HG03159 (cell line): ENCODE data around the gene CD44.

Source experiments
- ATAC-seq: cut with Tn5 transposase; IDR thresholded peaks from one replicate; pipeline ENCODE4 v1.9.1; 2021; ENCODE audit warnings: mild to moderate bottlenecking, moderate library complexity; ENCODE audit not compliant: unreplicated experiment

CD44 gene

DNA sequence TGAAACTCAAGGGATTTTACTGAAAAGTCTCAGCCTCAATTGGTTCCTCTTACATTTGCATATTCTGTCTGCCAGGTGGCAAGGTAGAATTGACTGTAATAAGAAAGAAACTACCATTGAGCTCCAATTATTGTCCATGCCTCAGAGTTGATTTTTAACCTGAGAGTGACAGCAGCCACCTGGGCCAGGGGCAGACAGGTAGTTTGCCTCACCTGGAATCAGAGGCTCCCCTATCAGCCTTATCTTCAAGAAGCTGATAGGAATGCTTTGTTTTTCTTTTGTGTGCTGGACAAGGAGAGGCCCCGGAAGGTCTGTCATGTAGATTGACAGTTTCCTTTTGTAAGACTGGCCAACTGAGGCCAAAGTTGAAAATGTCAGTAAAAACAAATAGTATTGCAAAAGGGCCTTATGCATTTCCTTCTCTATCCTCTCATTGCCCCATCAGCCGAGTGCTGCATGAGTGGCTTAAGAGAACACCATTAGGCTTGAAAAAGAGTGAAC is 34.1 kb downstream of the CD44 start:
- ATAC-seq: peak; percentile 57

DNA sequence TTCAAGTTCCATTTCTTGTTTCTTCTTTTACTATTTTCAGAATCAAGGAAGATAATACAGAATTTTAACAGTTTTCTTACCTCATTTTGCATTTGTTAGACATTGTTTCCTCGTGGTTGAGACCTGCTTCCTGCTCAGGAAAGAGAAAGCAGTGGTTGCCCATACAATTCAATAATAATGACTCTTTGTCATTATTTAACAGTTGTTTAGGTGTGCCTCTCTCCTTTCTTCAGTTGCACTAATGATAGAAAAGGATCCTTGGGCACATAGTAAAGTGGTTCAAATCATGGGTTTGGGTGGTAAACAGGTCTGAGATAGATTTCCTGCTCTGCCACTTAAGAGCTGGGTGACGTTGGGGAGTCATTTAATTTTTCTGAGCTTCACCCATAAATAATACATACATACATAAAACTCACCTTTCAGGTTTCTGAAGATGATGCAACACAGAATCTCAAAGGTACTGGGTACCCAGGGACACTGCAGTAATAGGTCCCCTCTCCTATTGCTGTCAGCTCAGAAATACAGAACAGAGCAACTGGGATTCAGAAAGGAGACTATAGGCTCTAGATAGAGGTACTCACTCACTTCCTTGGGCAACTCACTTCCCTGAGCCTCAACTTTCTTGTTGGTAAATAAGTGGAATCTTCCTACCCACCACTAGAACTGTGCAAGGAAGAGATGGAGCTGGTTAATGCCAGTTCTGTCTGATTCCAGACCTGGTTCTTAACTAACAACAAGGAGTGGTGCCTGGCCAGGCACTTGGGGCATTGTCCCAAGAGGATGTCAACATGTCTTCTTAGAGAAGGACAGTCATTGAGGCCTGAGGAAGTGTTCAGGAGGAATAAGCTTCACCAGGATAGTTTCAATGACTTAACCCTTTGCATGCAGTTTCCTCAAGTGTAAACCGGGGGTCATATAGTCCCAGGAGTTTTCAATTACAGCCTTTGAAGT is 34.9 kb downstream of the CD44 start:
- ATAC-seq: no peak

DNA sequence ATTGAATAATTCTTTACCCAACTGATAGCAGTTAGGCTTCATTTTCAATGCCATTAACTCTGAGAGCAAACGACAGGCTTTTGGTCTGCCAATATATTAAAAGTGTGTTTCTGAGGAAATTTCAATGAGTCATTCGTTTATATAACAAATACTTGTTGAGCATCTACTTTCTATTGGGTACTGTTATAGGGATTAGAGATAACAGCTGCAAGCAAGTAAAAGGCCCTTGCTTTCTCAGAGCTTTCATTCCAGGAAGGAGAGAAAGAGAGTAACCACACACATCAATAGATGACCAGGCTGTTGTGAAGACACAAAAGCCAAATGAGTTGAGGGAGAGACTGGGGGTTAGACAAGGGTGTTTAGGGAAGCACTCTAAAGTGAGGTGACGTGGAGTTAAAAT is 35.7 kb downstream of the CD44 start:
- no peak for ATAC-seq

DNA sequence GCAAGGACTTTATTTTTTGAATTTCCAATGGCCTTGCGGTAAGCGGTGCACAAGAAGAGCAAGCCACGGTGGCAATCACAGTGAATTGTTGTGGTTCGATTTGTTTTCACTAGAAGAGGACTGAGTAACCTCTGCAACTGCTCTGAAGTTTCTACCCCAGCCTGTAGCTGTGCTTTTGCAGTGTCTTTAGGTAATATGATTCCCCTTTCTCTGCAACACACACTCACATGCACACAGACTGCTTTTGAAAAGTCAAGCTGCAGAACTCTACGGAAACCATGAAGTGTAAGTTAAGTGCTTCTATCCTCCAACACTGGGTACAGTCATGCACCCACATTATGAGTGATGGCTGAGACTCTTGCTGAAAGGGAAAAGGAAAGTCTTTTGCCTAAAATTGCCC is 38.4 kb downstream of the CD44 start:
- ATAC-seq: no peak

DNA sequence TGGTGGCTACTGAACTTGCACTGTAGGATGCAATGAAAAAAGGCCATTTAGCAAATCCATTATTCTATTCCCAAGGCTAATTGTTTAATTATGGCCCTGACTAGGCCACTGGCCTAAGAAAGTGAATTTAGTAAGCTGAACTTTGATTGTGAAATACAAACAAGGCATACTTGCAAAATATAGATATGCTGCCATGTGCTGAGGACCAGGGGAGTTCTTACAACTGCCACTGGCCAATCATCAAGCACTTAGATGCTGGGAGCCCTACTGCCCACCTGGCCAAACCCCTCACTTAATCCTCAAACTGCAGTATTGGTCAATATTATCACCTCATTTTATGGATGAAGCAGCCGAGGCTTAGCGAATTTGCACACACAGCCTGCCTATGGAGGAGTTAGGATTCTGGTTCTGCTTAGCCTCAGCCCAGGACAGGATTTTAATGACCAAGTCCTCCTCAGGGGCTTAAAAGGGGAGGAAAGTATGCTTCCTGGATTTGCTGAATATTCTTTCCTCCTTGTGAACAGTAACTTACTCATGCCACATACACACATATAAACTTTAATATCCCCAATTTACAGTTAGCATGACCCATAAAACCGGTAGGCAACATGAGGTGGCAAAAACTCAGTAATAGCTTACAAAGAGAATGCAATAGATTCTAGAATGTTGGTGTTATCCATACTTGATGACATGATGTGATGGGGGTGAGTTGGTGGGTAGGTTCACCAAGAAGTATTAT is 39.3 kb downstream of the CD44 start:
- ATAC-seq: no peak

DNA sequence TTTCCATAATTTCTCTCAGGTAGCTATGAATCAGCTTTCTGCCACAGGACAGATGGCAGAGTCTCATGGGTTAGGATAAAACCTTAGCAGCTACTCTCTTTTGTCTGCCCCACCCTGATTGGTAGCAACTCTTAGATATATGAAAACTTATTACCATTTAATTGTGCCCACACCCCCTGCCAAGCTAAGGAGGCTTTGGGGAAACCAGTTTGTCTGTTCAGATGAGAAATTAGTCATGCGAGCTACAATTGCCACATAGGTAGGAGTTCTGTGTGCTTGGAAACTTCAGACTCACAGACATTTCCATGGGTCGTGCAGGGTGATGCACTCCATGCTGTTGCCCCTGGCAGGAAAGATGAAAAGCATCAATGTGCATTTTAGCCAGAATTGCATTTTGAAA is 39.9 kb downstream of the CD44 start:
- ATAC-seq: no peak

DNA sequence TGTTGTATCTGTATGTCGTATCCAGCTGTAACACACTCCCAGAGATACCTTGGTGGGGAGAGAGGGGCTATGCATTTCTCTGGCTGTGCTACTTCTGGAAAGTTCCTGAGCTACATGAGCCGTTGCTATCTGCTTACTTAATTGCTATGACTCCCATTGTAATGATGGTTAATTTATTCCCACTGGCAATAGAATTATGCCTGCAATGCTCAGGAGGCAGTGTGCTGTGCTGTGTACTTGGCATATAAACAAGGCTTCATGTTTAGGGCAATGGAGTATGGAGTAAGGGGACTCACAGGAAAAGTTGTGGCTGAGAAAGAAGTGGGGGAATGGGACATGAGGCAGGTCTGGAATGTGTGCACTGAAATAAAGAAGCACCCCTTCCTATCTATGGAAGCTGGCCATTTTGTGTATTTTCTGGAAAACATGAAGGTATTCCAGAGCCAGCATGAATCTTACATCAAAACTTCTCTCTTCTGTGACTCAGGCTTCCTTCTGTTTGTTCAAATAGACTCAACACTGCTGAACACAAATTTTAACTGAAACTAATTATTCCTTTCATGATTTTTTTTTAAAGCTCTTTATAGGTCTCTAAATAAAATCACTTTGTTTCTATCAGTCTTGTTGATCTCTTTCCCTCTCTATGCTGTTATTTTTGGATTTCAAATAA is 40.6 kb downstream of the CD44 start:
- ATAC-seq: no peak

DNA sequence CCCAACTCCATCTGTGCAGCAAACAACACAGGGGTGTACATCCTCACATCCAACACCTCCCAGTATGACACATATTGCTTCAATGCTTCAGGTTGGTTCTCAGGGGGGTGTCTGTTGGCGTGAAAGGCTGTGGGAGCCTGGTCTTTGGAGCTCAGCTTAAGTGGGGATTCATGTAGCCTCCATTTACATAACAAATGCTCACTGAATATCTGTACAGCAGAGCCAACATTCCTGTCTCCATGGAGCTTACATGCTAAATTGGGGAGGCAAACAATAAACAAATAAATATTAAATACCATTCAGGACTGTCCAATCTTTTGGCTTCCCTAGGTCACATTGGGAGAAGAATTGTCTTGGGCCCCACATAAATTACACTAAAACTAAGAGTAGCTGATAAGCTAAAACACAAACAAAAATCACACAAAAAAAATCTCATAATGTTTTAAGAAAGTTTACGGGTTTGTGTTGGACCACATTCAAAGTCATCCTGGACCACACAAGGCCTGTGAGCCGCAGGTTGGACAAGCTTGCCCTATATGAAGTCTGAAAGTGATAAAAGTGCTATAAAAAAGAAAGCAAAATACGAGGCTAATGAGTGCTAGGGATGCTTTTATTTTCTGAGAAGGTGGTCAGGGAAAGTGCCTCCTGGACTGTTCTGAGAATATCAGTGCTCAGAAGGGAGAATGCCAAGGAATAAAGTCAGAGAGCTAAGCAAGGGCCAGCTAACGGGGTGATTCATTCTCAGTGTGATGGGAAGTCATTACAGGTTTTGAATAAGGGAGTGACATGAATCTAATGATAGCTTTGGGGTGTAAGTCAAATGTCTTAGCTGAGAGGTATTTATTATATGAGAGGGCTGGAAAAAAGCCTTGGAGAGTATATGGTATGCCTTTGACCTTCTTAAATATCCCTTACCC is 41.6 kb downstream of the CD44 start:
- no peak for ATAC-seq

DNA sequence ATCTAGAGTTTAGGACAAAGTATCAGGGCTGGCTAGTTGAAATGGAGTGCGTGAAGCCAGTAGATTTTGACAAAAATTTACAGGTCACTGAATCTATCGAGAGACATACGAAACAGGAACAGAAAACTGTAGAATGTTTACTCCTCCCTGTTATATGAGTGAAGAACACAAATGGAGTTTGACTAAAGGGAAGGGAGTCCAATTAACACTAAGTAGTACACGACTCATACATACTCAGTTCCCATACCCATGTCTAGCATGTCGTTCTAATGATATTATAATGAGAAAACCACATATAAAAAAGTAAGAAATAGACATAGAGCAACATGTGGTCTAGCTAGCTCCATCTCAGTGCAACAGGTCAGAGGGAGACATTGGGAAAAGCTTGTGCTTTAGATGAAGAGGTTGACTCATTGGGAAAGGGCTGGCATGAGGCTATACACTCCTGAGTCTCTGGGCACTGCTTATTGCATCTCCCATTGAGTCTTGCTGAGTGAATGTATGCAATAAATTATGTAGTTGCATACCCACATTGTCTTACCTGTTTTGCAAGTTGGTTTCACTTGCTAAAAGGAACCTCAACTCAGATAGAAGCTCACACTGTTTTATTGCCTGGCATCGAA is 43.5 kb downstream of the CD44 start:
- peak; percentile 77 for ATAC-seq

DNA sequence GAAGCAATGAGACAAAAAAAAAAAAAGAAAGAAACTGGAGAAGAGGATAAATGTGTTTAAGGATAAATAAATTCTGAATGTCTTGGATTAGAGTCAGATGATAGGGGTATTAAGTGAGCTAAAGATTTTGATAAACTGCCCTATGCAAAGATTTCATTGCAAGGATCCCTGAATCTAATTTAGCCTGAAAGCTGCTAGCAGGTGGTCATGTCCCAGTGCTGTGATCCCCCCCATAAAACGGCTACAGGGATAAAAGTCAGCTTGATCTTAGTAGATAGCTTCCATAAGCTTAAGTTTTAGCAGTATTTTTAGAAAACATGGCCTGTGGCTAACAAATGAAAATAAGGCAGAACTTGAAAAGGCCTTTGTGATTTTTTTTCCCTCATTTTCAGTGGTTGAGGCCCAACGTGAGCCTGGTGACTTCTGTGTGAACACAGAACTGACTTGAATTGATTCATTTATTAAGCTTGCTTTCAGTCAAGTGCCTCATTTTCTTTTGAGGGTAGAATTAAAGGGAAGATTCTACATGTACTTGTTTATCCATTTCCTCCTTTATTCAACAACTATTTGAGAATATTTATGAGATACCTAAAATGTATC is 44.5 kb downstream of the CD44 start:
- no peak for ATAC-seq

DNA sequence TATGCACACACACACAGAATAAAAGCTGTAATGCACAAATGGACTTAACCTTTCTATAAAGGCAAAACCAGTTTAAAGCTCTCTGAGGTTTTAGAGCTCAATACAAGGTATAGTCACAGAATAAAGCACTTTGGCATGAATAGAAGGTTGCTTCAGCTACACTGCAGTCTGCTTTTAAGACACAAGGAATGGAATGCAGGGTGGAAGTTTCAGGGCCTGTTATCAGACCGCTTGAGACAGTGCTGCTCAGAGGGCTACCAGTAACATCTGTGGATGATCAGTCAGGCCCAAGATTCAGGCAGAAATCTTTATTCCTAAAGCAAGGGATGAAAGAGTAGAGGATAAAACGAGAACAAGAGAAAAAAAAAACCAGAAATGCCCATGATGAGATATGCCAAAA is 46.7 kb downstream of the CD44 start:
- ATAC-seq: no peak

DNA sequence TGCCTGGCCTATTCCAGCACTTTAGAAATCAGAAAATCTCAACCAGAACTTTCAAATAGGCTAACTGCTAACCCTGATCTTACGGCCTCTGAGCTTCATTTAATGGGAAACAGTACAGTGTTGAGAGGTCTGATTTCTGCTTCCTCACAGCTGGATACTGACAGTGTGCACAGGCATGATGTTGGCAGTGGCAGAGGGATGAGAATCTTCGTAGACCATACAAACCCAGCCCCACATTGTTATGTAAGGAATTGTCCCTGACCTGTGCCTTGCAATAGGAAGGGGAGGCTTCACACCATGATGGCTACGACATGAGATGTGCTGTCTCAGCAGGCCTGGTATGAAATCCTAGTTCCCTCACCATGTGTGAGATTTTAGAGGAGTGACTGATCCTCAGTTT is 49.0 kb downstream of the CD44 start:
- ATAC-seq: no peak

DNA sequence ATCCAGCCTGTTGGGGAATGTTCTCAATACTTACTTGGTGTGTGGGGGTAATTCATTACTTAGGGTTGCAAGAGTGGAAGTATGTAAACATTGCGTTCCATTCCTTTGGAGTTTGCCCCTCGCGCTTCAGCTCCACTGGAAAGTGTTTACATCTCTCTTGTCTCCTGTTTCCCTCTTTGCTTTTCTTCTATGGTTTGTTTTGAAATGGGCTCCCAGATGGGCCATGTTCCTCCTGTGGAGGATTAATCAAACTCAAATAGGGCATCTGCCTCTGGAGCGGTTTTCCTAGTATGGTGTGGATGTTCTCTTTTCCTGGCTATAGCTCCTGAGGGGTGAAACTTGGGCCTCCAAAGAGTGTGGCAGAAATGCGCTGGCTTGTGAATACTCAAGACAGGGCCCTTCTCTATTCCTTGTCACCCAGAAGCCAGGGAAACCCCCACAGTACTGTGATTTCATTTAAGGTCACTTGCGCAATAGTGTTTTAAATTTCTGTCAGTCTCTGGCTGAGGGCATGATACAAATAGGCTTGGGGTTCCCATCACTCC is 51.9 kb downstream of the CD44 start:
- ATAC-seq: no peak

DNA sequence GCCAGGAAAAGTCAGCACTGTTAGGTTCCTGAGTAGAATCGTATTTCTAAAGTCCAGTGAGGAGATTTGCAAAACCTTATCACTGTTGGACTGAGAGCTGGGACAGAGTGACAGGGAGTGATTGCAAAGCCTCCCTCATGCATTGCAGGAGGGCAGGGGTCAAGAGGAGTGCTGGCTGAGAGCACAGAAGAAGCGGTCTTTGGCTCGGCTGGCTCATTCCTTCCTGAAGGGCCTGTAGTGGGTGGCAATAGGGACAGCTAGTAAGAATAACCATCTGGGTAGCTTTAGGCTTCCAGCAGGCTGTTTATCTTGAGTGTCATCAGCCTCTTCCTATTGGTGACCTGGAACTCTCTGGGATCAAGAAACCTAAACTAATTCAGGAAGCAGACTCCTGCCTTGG is 53.4 kb downstream of the CD44 start:
- ATAC-seq: no peak

DNA sequence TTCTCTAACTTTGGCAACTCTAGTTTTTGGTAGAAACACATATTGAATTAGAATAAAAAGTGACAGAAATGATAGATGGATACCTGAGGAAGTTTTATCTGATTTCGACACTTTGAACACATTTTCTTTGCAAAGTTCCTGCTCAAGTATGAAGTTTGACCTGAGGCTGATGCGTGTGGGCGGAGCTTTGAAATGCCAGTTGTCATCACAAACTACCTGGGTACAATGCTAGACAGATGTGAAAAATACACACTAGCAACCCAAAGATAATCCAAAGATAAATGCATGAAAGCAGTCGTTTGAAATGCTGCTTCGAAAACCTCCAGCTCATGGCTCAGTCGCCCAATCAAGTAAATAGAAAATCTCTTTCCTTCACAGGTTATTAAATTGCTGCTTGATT is 54.8 kb downstream of the CD44 start:
- ATAC-seq: no peak

DNA sequence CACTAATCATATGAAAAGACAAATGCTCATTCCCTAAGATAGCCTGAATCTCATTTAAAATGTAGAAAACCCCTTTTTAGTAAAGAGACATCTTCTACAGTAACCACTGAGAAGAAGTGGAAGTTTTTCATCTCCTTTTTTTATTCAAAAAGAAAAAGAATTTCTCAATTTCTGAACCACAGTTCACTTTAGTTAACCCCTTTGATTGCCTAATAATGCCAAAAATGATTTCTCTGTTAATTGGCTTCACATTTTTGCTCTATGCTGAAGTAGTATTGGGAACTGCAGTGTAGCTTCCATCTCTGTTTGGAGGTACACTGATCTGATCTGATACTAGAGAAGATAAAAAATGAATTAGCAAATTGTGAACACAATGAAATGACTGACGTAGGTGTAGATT is 58.3 kb downstream of the CD44 start:
- no peak for ATAC-seq

DNA sequence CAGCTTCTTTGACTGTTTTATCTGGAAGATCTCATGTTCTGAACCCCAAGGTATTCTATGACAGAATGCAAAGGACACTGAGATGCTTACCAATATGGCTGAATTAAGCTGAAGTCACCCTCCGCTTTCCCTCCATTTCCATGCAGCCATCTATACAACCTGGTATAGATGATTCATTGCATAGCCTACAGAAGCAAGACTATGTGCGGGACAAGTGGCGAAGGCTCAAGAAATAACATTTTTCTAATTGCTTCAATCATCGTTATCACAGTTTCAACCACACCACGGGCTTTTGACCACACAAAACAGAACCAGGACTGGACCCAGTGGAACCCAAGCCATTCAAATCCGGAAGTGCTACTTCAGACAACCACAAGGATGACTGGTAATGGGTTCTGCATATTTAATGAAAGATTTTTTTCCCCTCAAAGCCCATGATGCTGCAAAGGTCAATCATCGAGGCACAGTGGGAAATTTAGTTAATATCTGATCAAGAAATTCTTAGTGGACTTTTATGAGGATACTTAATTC is 61.9 kb downstream of the CD44 start:
- no peak for ATAC-seq

DNA sequence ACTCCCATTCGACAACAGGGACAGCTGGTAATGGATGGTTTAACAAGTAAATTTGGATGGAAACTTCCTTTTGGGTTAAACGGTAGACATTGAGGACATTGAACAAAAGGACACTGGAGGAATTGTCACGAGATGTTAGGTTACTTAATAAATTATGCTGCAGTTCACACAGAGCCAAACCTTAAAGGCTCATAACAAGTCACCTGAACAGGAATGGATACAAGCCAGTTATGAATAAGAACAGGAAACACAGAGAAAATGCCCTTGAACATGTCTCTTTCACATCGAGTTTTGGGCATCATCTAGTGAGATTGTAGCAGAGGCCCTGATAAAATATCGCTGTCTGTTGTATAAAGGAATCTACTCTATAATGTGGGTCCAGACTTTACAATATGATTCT is 65.6 kb downstream of the CD44 start:
- no peak for ATAC-seq

DNA sequence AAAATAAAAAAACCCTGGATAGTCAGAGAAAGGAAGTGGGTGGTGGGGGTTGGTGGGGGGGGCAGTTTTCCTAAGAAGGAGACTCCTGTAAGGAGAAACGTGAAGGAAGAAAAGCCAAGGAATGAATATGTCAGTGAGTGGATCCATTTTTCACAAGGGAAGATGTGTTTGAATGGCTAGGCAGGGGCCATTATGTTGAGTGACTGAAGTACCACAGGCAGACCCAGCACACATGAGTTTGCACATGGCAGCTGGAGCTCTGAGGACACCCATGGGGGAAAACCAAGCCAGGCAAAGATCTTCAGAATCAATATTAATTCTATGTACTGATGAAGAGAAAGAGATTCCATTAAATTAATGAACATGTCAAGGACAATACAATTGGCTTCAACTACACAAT is 67.6 kb downstream of the CD44 start:
- no peak for ATAC-seq
